ENCODE measurements around the gene C7orf33.
"Not testable (repeated sequence)": the region's sequence is repeated elsewhere in the genome, so short reads cannot be mapped to it uniquely, and the experiment has no call there.

Gene C7orf33

GRCh38 chr7:148581624-148582023, 8.9 kb upstream of the C7orf33 start:
- DNase-seq, result no peak

- DNase-seq, result no peak
Observed at GRCh38 chr7:148584154-148584827, 6.3 kb upstream of the C7orf33 start.

GRCh38 chr7:148585399-148585798, 5.2 kb upstream of the C7orf33 start:
- DNase-seq, result no peak

- no peak for DNase-seq
Observed at GRCh38 chr7:148587076-148587475, 3.5 kb upstream of the C7orf33 start.

GRCh38 chr7:148588168-148588567, 2.4 kb upstream of the C7orf33 start:
- no peak for DNase-seq

GRCh38 chr7:148588670-148589131, 1.9 kb upstream of the C7orf33 start:
- no peak for DNase-seq

GRCh38 chr7:148589640-148590039, 926 bp upstream of the C7orf33 start:
- DNase-seq, result no peak

GRCh38 chr7:148596354-148596753, 5.8 kb downstream of the C7orf33 start:
- not testable (repeated sequence) for DNase-seq

- no peak for DNase-seq
Observed at GRCh38 chr7:148598351-148598750, 7.8 kb downstream of the C7orf33 start.

GRCh38 chr7:148605350-148605749, 14.8 kb downstream of the C7orf33 start:
- DNase-seq, result no peak

GRCh38 chr7:148607151-148607661, 16.6 kb downstream of the C7orf33 start:
- DNase-seq, result no peak

GRCh38 chr7:148609045-148609725, 18.6 kb downstream of the C7orf33 start:
- DNase-seq, result no peak

GRCh38 chr7:148611692-148612091, 21.1 kb downstream of the C7orf33 start:
- no peak for DNase-seq

GRCh38 chr7:148615085-148615730, 24.6 kb downstream of the C7orf33 start:
- no peak for DNase-seq

- no peak for DNase-seq
Observed at GRCh38 chr7:148620749-148621359, 30.3 kb downstream of the C7orf33 start.

GRCh38 chr7:148621563-148621962, 31.0 kb downstream of the C7orf33 start:
- no peak for DNase-seq

GRCh38 chr7:148622887-148623585, 32.5 kb downstream of the C7orf33 start:
- DNase-seq, result no peak

GRCh38 chr7:148623586-148624282, 33.2 kb downstream of the C7orf33 start:
- no peak for DNase-seq

- no peak for DNase-seq
Observed at GRCh38 chr7:148624735-148625134, 34.2 kb downstream of the C7orf33 start.

- no peak for DNase-seq
Observed at GRCh38 chr7:148625342-148625741, 34.8 kb downstream of the C7orf33 start.

- no peak for DNase-seq
Observed at GRCh38 chr7:148626828-148627227, 36.3 kb downstream of the C7orf33 start.

- DNase-seq, result no peak
Observed at GRCh38 chr7:148628011-148628410, 37.4 kb downstream of the C7orf33 start.
